Naive thymus-derived CD4-positive, alpha-beta T cell (primary cell): ENCODE data around the gene CFAP299. TPM values are rescaled to one million over a fixed set of nuclear protein-coding genes. Genes with fewer than 3 reads are reported as not detected.

Experiments used
- ATAC-seq: fragments of 150-1000 bp; cut with Tn5 transposase; 2 replicates; pipeline ENCODE4 v1.10.0; 2021; ENCODE audit warnings: mild to moderate bottlenecking, moderate library complexity
- CTCF ChIA-PET: fragments of 350-600 bp; sonication (Branson Sonifier 250); formaldehyde crosslinking; loops from one replicate; lab custom pipeline; 2021; ENCODE audit warnings: antibody characterized with exemption; lab: Charles Lee
- POLR2A ChIA-PET: fragments of 350-600 bp; sonication (Branson Sonifier 250); formaldehyde crosslinking; loops from one replicate; lab custom pipeline; 2021; ENCODE audit warnings: antibody characterized with exemption, inconsistent platforms; lab: Charles Lee
- DNase-seq, 9 donors: peaks; one replicate each; pipeline versions ENCODE4 v3.0.0 to v3.0.0-alpha.2; 2020 to 2022; ENCODE audit warnings: mixed read lengths in 1 of 9
- H3K27ac ChIP-seq: one replicate; pipeline ENCODE4 v1.7.0; 2013; ENCODE audit warnings: mild to moderate bottlenecking, low read depth, low read length, moderate library complexity
- H3K27me3 ChIP-seq, 2 donors: one replicate each; pipeline ENCODE4 v1.7.0; 2013; ENCODE audit warnings: low read length in 2 of 2, mild to moderate bottlenecking in 2 of 2, moderate library complexity in 2 of 2; ENCODE audit not compliant: control insufficient read depth in 2 of 2, insufficient read depth in 2 of 2
- H3K36me3 ChIP-seq, 3 experiments: 1 replicate in 2 of 3; 2 replicates in 1 of 3; pipeline ENCODE4 v1.7.0; 2013; ENCODE audit warnings: low read length in 3 of 3, mild to moderate bottlenecking in 3 of 3, moderate library complexity in 1 of 3; ENCODE audit not compliant: insufficient read depth in 3 of 3, control insufficient read depth in 2 of 3
- H3K4me1 ChIP-seq, 2 donors: one replicate each; pipeline ENCODE4 v1.7.0; 2013; ENCODE audit warnings: low read length in 2 of 2, mild to moderate bottlenecking in 2 of 2, moderate library complexity in 1 of 2; ENCODE audit not compliant: control insufficient read depth in 2 of 2, insufficient read depth in 2 of 2
- H3K4me3 ChIP-seq: 2 replicates; pipeline ENCODE4 v1.7.0; 2013; ENCODE audit warnings: mild to moderate bottlenecking, low read length
- H3K9me3 ChIP-seq, 3 experiments: 1 replicate in 2 of 3; 2 replicates in 1 of 3; pipeline ENCODE4 v1.7.0; 2013; ENCODE audit warnings: low read length in 3 of 3; ENCODE audit not compliant: control insufficient read depth in 2 of 3
- H3K27ac Mint-ChIP-seq, 9 donors: one replicate each; pipeline ENCODE4 v1.8.0; 2020 to 2022; ENCODE audit warnings: mixed read lengths in 9 of 9, mild to moderate bottlenecking in 8 of 9, moderate library complexity in 5 of 9, inconsistent platforms in 2 of 9
- H3K27me3 Mint-ChIP-seq, 5 donors: one replicate each; pipeline ENCODE4 v1.8.0; 2021 to 2022; ENCODE audit warnings: mixed read lengths in 5 of 5, mild to moderate bottlenecking in 1 of 5
- H3K36me3 Mint-ChIP-seq, 5 donors: one replicate each; pipeline ENCODE4 v1.8.0; 2020 to 2022; ENCODE audit warnings: mixed read lengths in 5 of 5, mild to moderate bottlenecking in 3 of 5, inconsistent platforms in 1 of 5
- H3K4me1 Mint-ChIP-seq, 7 donors: one replicate each; pipeline ENCODE4 v1.8.0; 2020 to 2022; ENCODE audit warnings: mixed read lengths in 7 of 7, mild to moderate bottlenecking in 3 of 7, inconsistent platforms in 1 of 7
- H3K4me3 Mint-ChIP-seq, 10 donors: one replicate each; pipeline ENCODE4 v1.8.0; 2020 to 2022; ENCODE audit warnings: mild to moderate bottlenecking in 10 of 10, mixed read lengths in 10 of 10, moderate library complexity in 6 of 10, inconsistent platforms in 2 of 10
- H3K9me3 Mint-ChIP-seq, 11 donors: one replicate each; pipeline ENCODE4 v1.8.0; 2020 to 2022; ENCODE audit warnings: mixed read lengths in 11 of 11, mild to moderate bottlenecking in 4 of 11, inconsistent platforms in 1 of 11, moderate library complexity in 1 of 11
- intact Hi-C, 2 donors: fragments of 100-400 bp; cut with micrococcal nuclease; formaldehyde crosslinking; loops; one replicate each; pipeline ENCODE4 v1.15.1; 2023
- polyA plus RNA-seq, 2 donors: library from polyadenylated mRNA; unstranded; fragments of 300-500 nt; fragmentation: Illumina TruSeq; gene quantifications; one replicate each; pipeline ENCODE4 v1.2.3, GENCODE V29; 2021
- total RNA-seq, 6 experiments: library from RNA in 5 of 6; stranded (reverse) in 5 of 6; gene quantifications; 1 replicate in 5 of 6; 2 replicates in 1 of 6; pipeline ENCODE4 v1.2.3 and lab custom pipeline; 2021 to 2026

Gene CFAP299
- total and polyA plus RNA-seq, 7 experiments from 2014 or later: not detected

GRCh38 chr4:80486603-80487002 is 151.1 kb downstream of the CFAP299 start:
- H3K4me3 Mint-ChIP-seq: no peak overlapping the region
- intact Hi-C loops: no loop called here
- H3K27ac Mint-ChIP-seq: no peak overlapping the region
- H3K27me3 Mint-ChIP-seq: peaks cover 0 to 2% (median 0%) of the 10 kb centered on the region in 5 donors
- no peak for ATAC-seq
- Histone ChIP-seq H3K27me3 (no peaks in the 10 kb centered on the region), H3K4me1 (peaks cover 5 to 10% of the 10 kb centered on the region in 2 donors), H3K36me3 (no peaks in the 10 kb centered on the region), H3K9me3 (no peaks in the 10 kb centered on the region), H3K4me3 (no peak overlapping the region), H3K27ac (no peak overlapping the region)
- ChIA-PET POLR2A (interaction anchor here (1.6 kb wide), 1 partner anchor 45 kb away, joined by 4 read pairs; no protein-coding TSS in a partner anchor), CTCF (no interaction called here)
- DNase-seq: no peak
- peaks cover 0 to 11% (median 7%) of the 10 kb centered on the region in 5 donors for H3K36me3 Mint-ChIP-seq
- H3K9me3 Mint-ChIP-seq: peaks cover 0 to 22% (median 9%) of the 10 kb centered on the region in 11 donors
- peaks cover 3 to 29% (median 19%) of the 10 kb centered on the region in 7 donors for H3K4me1 Mint-ChIP-seq

- Mint-ChIP-seq H3K36me3 (peaks cover 9 to 25% (median 13%) of the 10 kb centered on the region in 5 donors), H3K9me3 (peaks cover 3 to 35% (median 16%) of the 10 kb centered on the region in 11 donors), H3K4me3 (peak overlapping the region in 2 of 10 donors; percentile 22 to 41), H3K27ac (peak overlapping the region in 3 of 9 donors; percentile 30 to 73 (median 73)), H3K27me3 (no peaks in the 10 kb centered on the region), H3K4me1 (peaks cover 23 to 54% (median 47%) of the 10 kb centered on the region in 7 donors)
- ATAC-seq (no peak), DNase-seq (no peak)
- ChIA-PET POLR2A (interaction anchor here (1.0 to 1.2 kb wide), 2 partner anchors 10 to 12 kb away, joined by 3 read pairs; no protein-coding TSS in a partner anchor), CTCF (no interaction called here)
- H3K27ac ChIP-seq: no peak overlapping the region
- intact Hi-C loops: loop anchor here (5.0 to 10.0 kb wide), 5 partner anchors 47 to 983 kb away; partner anchors contain the start of genes ANTXR2 (in 1 of the 2) and RASGEF1B (in 1 of the 2)
- no peaks in the 10 kb centered on the region for H3K36me3 ChIP-seq
- no peaks in the 10 kb centered on the region for H3K9me3 ChIP-seq
- H3K27me3 ChIP-seq: no peaks in the 10 kb centered on the region
- peaks cover 33 to 36% of the 10 kb centered on the region in 2 donors for H3K4me1 ChIP-seq
- no peak overlapping the region for H3K4me3 ChIP-seq
These were observed 154.3 kb downstream of the CFAP299 start for GRCh38 chr4:80489798-80490197.

GRCh38 chr4:80492761-80493160 is 157.2 kb downstream of the CFAP299 start:
- H3K4me1 ChIP-seq: peaks cover 36 to 43% of the 10 kb centered on the region in 2 donors
- ATAC-seq (peak; percentile 98), DNase-seq (peak in 7 of 9 donors; percentile 61 to 89 (median 83))
- peaks cover 28 to 74% (median 69%) of the 10 kb centered on the region in 7 donors for H3K4me1 Mint-ChIP-seq
- H3K27ac Mint-ChIP-seq: peak overlapping the region; percentile 92 to 99 (median 97)
- no peaks in the 10 kb centered on the region for H3K27me3 ChIP-seq
- H3K4me3 ChIP-seq: no peak overlapping the region
- H3K9me3 Mint-ChIP-seq: peaks cover 8 to 50% (median 27%) of the 10 kb centered on the region in 11 donors
- no peaks in the 10 kb centered on the region for H3K27me3 Mint-ChIP-seq
- ChIA-PET POLR2A (interaction anchor here (0.8 to 3.1 kb wide), 5 partner anchors 8 to 85 kb away, joined by 3 to 14 read pairs (median 4); no protein-coding TSS in a partner anchor), CTCF (interaction anchor here (1.0 kb wide), 1 partner anchor 8 kb away, joined by 3 read pairs; no protein-coding TSS in a partner anchor)
- H3K9me3 ChIP-seq: peaks cover 0 to 12% (median 0%) of the 10 kb centered on the region in 3 experiments
- H3K4me3 Mint-ChIP-seq: peak overlapping the region; percentile 53 to 87 (median 67)
- peaks cover 16 to 40% (median 20%) of the 10 kb centered on the region in 5 donors for H3K36me3 Mint-ChIP-seq
- H3K36me3 ChIP-seq: no peaks in the 10 kb centered on the region
- H3K27ac ChIP-seq: peak overlapping the region; percentile 25
- intact Hi-C loops: loop anchor here (1.0 to 10.0 kb wide), 9 partner anchors 8 to 980 kb away; partner anchors contain the start of genes ANTXR2 (in 1 of the 2) and RASGEF1B (in 1 of the 2)

GRCh38 chr4:80495865-80496264 is 160.3 kb downstream of the CFAP299 start:
- no peaks in the 10 kb centered on the region for H3K27me3 Mint-ChIP-seq
- ChIA-PET CTCF (no interaction called here), POLR2A (interaction anchor here (1.3 kb wide), 1 partner anchor 12 kb away, joined by 4 read pairs; no protein-coding TSS in a partner anchor)
- DNase-seq (no peak), ATAC-seq (no peak)
- Histone ChIP-seq H3K4me1 (peaks cover 45 to 63% of the 10 kb centered on the region in 2 donors), H3K27ac (no peak overlapping the region), H3K9me3 (peaks cover 0 to 12% (median 0%) of the 10 kb centered on the region in 3 experiments), H3K36me3 (no peaks in the 10 kb centered on the region), H3K4me3 (no peak overlapping the region), H3K27me3 (no peaks in the 10 kb centered on the region)
- peaks cover 5 to 40% (median 21%) of the 10 kb centered on the region in 5 donors for H3K36me3 Mint-ChIP-seq
- peak overlapping the region in 7 of 9 donors; percentile 12 to 81 (median 53) for H3K27ac Mint-ChIP-seq
- H3K9me3 Mint-ChIP-seq: peaks cover 8 to 52% (median 25%) of the 10 kb centered on the region in 11 donors
- peaks cover 34 to 89% (median 84%) of the 10 kb centered on the region in 7 donors for H3K4me1 Mint-ChIP-seq
- peak overlapping the region in 5 of 10 donors; percentile 16 to 58 (median 40) for H3K4me3 Mint-ChIP-seq
- intact Hi-C loops: loop anchor here (10.0 kb wide), 2 partner anchors 311 to 321 kb away; no protein-coding TSS in a partner anchor

- ChIA-PET POLR2A (interaction anchor here (0.7 to 1.5 kb wide), 2 partner anchors 9 to 35 kb away, joined by 3 read pairs; no protein-coding TSS in a partner anchor), CTCF (interaction anchor here (0.9 kb wide), 1 partner anchor 8 kb away, joined by 5 read pairs; no protein-coding TSS in a partner anchor)
- H3K27ac ChIP-seq: no peak overlapping the region
- H3K4me1 Mint-ChIP-seq: peaks cover 16 to 88% (median 82%) of the 10 kb centered on the region in 7 donors
- H3K9me3 Mint-ChIP-seq: peaks cover 8 to 49% (median 20%) of the 10 kb centered on the region in 11 donors
- intact Hi-C loops: loop anchor here (10.0 kb wide), 2 partner anchors 314 to 324 kb away; no protein-coding TSS in a partner anchor
- no peaks in the 10 kb centered on the region for H3K36me3 ChIP-seq
- H3K27me3 Mint-ChIP-seq: no peaks in the 10 kb centered on the region
- peaks cover 30 to 57% of the 10 kb centered on the region in 2 donors for H3K4me1 ChIP-seq
- H3K4me3 Mint-ChIP-seq: peak overlapping the region in 2 of 10 donors; percentile 41 to 52
- DNase-seq (no peak), ATAC-seq (no peak)
- peak overlapping the region in 5 of 9 donors; percentile 44 to 84 (median 68) for H3K27ac Mint-ChIP-seq
- H3K4me3 ChIP-seq: no peak overlapping the region
- H3K27me3 ChIP-seq: no peaks in the 10 kb centered on the region
- peaks cover 0 to 32% (median 18%) of the 10 kb centered on the region in 5 donors for H3K36me3 Mint-ChIP-seq
- peaks cover 0 to 12% (median 0%) of the 10 kb centered on the region in 3 experiments for H3K9me3 ChIP-seq
These were observed 163.2 kb downstream of the CFAP299 start for GRCh38 chr4:80498725-80499124.

- DNase-seq (peak in 7 of 9 donors; percentile 24 to 81 (median 71)), ATAC-seq (peak; percentile 96)
- Mint-ChIP-seq H3K9me3 (peaks cover 7 to 42% (median 17%) of the 10 kb centered on the region in 11 donors), H3K27ac (peak overlapping the region in 8 of 9 donors; percentile 60 to 88 (median 81)), H3K36me3 (peaks cover 0 to 29% (median 17%) of the 10 kb centered on the region in 5 donors), H3K4me1 (peaks cover 9 to 81% (median 71%) of the 10 kb centered on the region in 7 donors), H3K27me3 (peaks cover 0 to 3% (median 0%) of the 10 kb centered on the region in 5 donors), H3K4me3 (peak overlapping the region in 8 of 10 donors; percentile 1 to 67 (median 54))
- Histone ChIP-seq H3K36me3 (no peaks in the 10 kb centered on the region), H3K9me3 (peaks cover 0 to 12% (median 0%) of the 10 kb centered on the region in 3 experiments), H3K4me3 (peak overlapping the region; percentile 1), H3K27ac (no peak overlapping the region), H3K4me1 (peaks cover 23 to 42% of the 10 kb centered on the region in 2 donors), H3K27me3 (no peaks in the 10 kb centered on the region)
- intact Hi-C loops: loop anchor here (1.0 to 10.0 kb wide), 7 partner anchors 8 to 1726 kb away; partner anchors contain the start of gene BMP2K (in 1 of the 2)
- ChIA-PET POLR2A (interaction anchor here (0.6 to 1.4 kb wide), 5 partner anchors 8 to 61 kb away, joined by 3 to 8 read pairs (median 4); no protein-coding TSS in a partner anchor), CTCF (interaction anchor here (1.0 to 2.9 kb wide), 2 partner anchors 8 to 41 kb away, joined by 3 to 11 read pairs; no protein-coding TSS in a partner anchor)
These were observed 165.1 kb downstream of the CFAP299 start for GRCh38 chr4:80500613-80501012.
